ENCODE measurements around the gene S1PR3.

The S1PR3 gene

GRCh38 chr9:88952976-88953375 lies 38.3 kb upstream of the S1PR3 start:
- Histone ChIP-seq H3K27me3 (replicated peaks) (no peaks in the 10 kb centered on the region), H3K4me3 (ENCODE audit: low read depth, low read length) (no peak overlapping the region), H3K36me3 (replicated peaks) (no peaks in the 10 kb centered on the region), H3K27ac (peak overlapping the region; percentile 27)
- TF ChIP-seq CTCF (IDR thresholded peaks at IDR 0.05; ENCODE audit: low read depth, low read length, missing control alignments), result no peak
- in situ Hi-C loops (cut with HindIII; ENCODE audit: low pct_ligation_motif_present, low sequenced_read_pairs), result no loop called here
- no peak for DNase-seq

- no peak for TF ChIP-seq CTCF (IDR thresholded peaks at IDR 0.05; ENCODE audit: low read depth, low read length, missing control alignments)
- no peaks in the 10 kb centered on the region for H3K27me3 ChIP-seq (replicated peaks)
- DNase-seq, result peak; percentile 62
- peak overlapping the region; percentile 27 for H3K27ac ChIP-seq
- H3K36me3 ChIP-seq (replicated peaks), result no peaks in the 10 kb centered on the region
- in situ Hi-C loops (cut with HindIII; ENCODE audit: low pct_ligation_motif_present, low sequenced_read_pairs), result no loop called here
- no peak overlapping the region for H3K4me3 ChIP-seq (ENCODE audit: low read depth, low read length)
These were observed 37.8 kb upstream of the S1PR3 start for GRCh38 chr9:88953381-88954029.

- H3K4me3 ChIP-seq (ENCODE audit: low read depth, low read length), result no peak overlapping the region
- in situ Hi-C loops (cut with HindIII; ENCODE audit: low pct_ligation_motif_present, low sequenced_read_pairs), result no loop called here
- H3K27me3 ChIP-seq (replicated peaks), result no peaks in the 10 kb centered on the region
- H3K27ac ChIP-seq, result no peak overlapping the region
- H3K36me3 ChIP-seq (replicated peaks), result no peaks in the 10 kb centered on the region
- TF ChIP-seq CTCF (IDR thresholded peaks at IDR 0.05; ENCODE audit: low read depth, low read length, missing control alignments), result no peak
- peak; percentile 22 for DNase-seq
These were observed 37.2 kb upstream of the S1PR3 start for GRCh38 chr9:88954066-88954465.

- in situ Hi-C loops (cut with HindIII; ENCODE audit: low pct_ligation_motif_present, low sequenced_read_pairs), result no loop called here
- Histone ChIP-seq H3K4me3 (ENCODE audit: low read depth, low read length) (no peak overlapping the region), H3K27me3 (replicated peaks) (no peaks in the 10 kb centered on the region), H3K27ac (no peak overlapping the region), H3K36me3 (replicated peaks) (no peaks in the 10 kb centered on the region)
- no peak for TF ChIP-seq CTCF (IDR thresholded peaks at IDR 0.05; ENCODE audit: low read depth, low read length, missing control alignments)
- DNase-seq, result no peak
These were observed 33.7 kb upstream of the S1PR3 start for GRCh38 chr9:88957526-88957925.

- H3K36me3 ChIP-seq (replicated peaks), result no peaks in the 10 kb centered on the region
- H3K27me3 ChIP-seq (replicated peaks), result no peaks in the 10 kb centered on the region
- no peak overlapping the region for H3K4me3 ChIP-seq (ENCODE audit: low read depth, low read length)
- TF ChIP-seq CTCF (IDR thresholded peaks at IDR 0.05; ENCODE audit: low read depth, low read length, missing control alignments), result no peak
- DNase-seq, result no peak
- H3K27ac ChIP-seq, result no peak overlapping the region
- in situ Hi-C loops (cut with HindIII; ENCODE audit: low pct_ligation_motif_present, low sequenced_read_pairs), result no loop called here
These were observed 31.4 kb upstream of the S1PR3 start for GRCh38 chr9:88959727-88960469.
